Measurements from ENCODE around the gene GFM2.
"Not testable (repeated sequence)": the region's sequence is repeated elsewhere in the genome, so short reads cannot be mapped to it uniquely, and the experiment has no call there.

DNA sequence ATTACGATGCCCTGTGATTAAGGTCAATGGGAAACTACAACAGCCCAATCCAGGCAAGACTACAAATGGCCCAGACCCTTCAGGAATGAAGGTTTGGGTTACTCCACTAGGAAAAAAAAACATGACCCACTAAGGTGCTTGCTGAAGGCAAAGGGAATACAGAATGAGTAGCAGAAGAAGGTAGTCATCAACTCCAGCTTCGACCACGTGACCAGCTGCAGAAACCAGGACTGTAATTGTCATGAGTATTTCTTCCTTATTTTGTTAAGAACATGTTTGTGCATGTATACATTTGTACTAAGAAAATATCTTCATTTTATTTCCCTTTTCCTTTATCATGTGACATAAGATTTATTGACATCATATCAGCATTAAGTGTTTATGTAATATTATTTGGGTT, 24.8 kb upstream of the GFM2 start:
- TF ChIP-seq CTCF (IDR thresholded peaks at IDR 0.05; ENCODE audit: insufficient read depth, low read depth, low read length); EZH2 (IDR thresholded peaks at IDR 0.05; ENCODE audit: insufficient read depth, low read length): not testable (repeated sequence)

All from astrocyte (in vitro differentiated cells and primary cell).